ENCODE measurements around the gene TMEM255A. TPM values are rescaled to one million over a fixed set of nuclear protein-coding genes. Genes with fewer than 3 reads are reported as not detected.

Gene TMEM255A
- polyA plus RNA-seq, 1 donor (not counting 4 experiments of a cell fraction or from before 2014, with no cell fraction given), result 0.03 TPM

DNA sequence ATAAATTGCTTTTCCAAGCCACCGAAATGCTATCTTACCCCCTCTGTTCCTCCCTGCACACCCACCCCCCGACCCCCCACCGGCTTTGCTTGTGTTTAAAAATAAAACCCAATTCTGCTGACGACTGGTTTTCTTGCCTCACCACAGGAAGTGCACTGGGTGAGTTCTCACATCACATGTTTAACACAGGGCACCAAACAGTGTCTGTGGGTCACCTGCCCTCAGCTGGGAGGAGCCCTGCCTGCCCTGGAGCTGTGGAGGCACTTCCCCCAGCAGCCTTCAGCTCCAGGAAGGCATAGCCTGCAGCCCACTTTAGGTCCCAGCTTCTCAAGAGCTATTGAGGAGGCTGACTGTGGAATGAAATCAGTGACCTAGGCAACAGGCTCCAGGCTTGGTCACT is 8.8 kb downstream of the TMEM255A start:
- TF ChIP-seq CTCF (optimal IDR thresholded peaks at IDR 0.05 in 1 of 3, IDR thresholded peaks at IDR 0.05 in 1 of 3, conservative IDR thresholded peaks at IDR 0.05 in 1 of 3; ENCODE audit: extremely low read depth in 1 of 3, insufficient read depth in 2 of 3, low read length in 3 of 3), result no peak
- TF ChIP-seq EZH2 (IDR thresholded peaks at IDR 0.05; ENCODE audit: low read length), result no peak
- dilution Hi-C loops (cut with MboI; ENCODE audit: extremely low pct_ligation_motif_present, low sequenced_read_pairs), result no loop called here
- Histone ChIP-seq H3K9ac (ENCODE audit: control insufficient read depth, extremely low read depth, insufficient read depth, low read length) (no peak overlapping the region), H2AFZ (ENCODE audit: control insufficient read depth, low read length) (no peak overlapping the region), H3K27me3 (ENCODE audit: control insufficient read depth, extremely low read depth, insufficient read depth, low read length) (no peaks in the 10 kb centered on the region), H3K36me3 (ENCODE audit: control insufficient read depth in 2 of 2, extremely low read depth in 1 of 2, insufficient read depth in 2 of 2, low read length in 2 of 2) (no peaks in the 10 kb centered on the region), H3K79me2 (ENCODE audit: control insufficient read depth, insufficient read depth, low read length) (no peaks in the 10 kb centered on the region), H4K20me1 (ENCODE audit: control insufficient read depth, extremely low read depth, insufficient read depth, low read length) (no peaks in the 10 kb centered on the region), H3K4me2 (ENCODE audit: control insufficient read depth, extremely low read depth, insufficient read depth, low read depth, low read length) (no peak overlapping the region), H3K27ac (ENCODE audit: control insufficient read depth, insufficient read depth, low read length) (no peak overlapping the region), H3K9me3 (ENCODE audit: control insufficient read depth, low read depth, low read length) (no peaks in the 10 kb centered on the region), H3K4me1 (ENCODE audit: control insufficient read depth, extremely low read depth, insufficient read depth, low read length) (no peaks in the 10 kb centered on the region), H3K4me3 (ENCODE audit: control insufficient read depth in 2 of 3, extremely low read depth in 1 of 3, insufficient read depth in 2 of 3, low read depth in 1 of 3, low read length in 3 of 3) (no peak overlapping the region), H3K9me1 (ENCODE audit: control insufficient read depth, extremely low read depth, insufficient read depth, low read length) (no peaks in the 10 kb centered on the region)
- FAIRE-seq, result no peak
- no peak for DNase-seq (ENCODE audit: low read depth, low spot score)

GRCh38 chrX:120301960-120302359 is 9.3 kb downstream of the TMEM255A start:
- FAIRE-seq (no peak), DNase-seq (ENCODE audit: low read depth, low spot score) (no peak)
- H3K27ac ChIP-seq (ENCODE audit: control insufficient read depth, insufficient read depth, low read length), result no peak overlapping the region
- H3K9me3 ChIP-seq (ENCODE audit: control insufficient read depth, low read depth, low read length), result no peaks in the 10 kb centered on the region
- H3K79me2 ChIP-seq (ENCODE audit: control insufficient read depth, insufficient read depth, low read length), result no peaks in the 10 kb centered on the region
- H3K4me3 ChIP-seq (ENCODE audit: control insufficient read depth in 2 of 3, extremely low read depth in 1 of 3, insufficient read depth in 2 of 3, low read depth in 1 of 3, low read length in 3 of 3), result no peak overlapping the region
- H4K20me1 ChIP-seq (ENCODE audit: control insufficient read depth, extremely low read depth, insufficient read depth, low read length), result no peaks in the 10 kb centered on the region
- dilution Hi-C loops (cut with MboI; ENCODE audit: extremely low pct_ligation_motif_present, low sequenced_read_pairs), result no loop called here
- no peaks in the 10 kb centered on the region for H3K4me1 ChIP-seq (ENCODE audit: control insufficient read depth, extremely low read depth, insufficient read depth, low read length)
- H3K27me3 ChIP-seq (ENCODE audit: control insufficient read depth, extremely low read depth, insufficient read depth, low read length), result no peaks in the 10 kb centered on the region
- no peak overlapping the region for H3K9ac ChIP-seq (ENCODE audit: control insufficient read depth, extremely low read depth, insufficient read depth, low read length)
- H3K4me2 ChIP-seq (ENCODE audit: control insufficient read depth, extremely low read depth, insufficient read depth, low read depth, low read length), result no peak overlapping the region
- H3K9me1 ChIP-seq (ENCODE audit: control insufficient read depth, extremely low read depth, insufficient read depth, low read length), result no peaks in the 10 kb centered on the region
- H2AFZ ChIP-seq (ENCODE audit: control insufficient read depth, low read length), result no peak overlapping the region
- no peaks in the 10 kb centered on the region for H3K36me3 ChIP-seq (ENCODE audit: control insufficient read depth in 2 of 2, extremely low read depth in 1 of 2, insufficient read depth in 2 of 2, low read length in 2 of 2)
- TF ChIP-seq CTCF (optimal IDR thresholded peaks at IDR 0.05 in 1 of 3, IDR thresholded peaks at IDR 0.05 in 1 of 3, conservative IDR thresholded peaks at IDR 0.05 in 1 of 3; ENCODE audit: extremely low read depth in 1 of 3, insufficient read depth in 2 of 3, low read length in 3 of 3) (no peak), EZH2 (IDR thresholded peaks at IDR 0.05; ENCODE audit: low read length) (no peak)

Measured in keratinocyte (primary cell).